ENCODE measurements around the gene PUM1.

Gene PUM1

DNA sequence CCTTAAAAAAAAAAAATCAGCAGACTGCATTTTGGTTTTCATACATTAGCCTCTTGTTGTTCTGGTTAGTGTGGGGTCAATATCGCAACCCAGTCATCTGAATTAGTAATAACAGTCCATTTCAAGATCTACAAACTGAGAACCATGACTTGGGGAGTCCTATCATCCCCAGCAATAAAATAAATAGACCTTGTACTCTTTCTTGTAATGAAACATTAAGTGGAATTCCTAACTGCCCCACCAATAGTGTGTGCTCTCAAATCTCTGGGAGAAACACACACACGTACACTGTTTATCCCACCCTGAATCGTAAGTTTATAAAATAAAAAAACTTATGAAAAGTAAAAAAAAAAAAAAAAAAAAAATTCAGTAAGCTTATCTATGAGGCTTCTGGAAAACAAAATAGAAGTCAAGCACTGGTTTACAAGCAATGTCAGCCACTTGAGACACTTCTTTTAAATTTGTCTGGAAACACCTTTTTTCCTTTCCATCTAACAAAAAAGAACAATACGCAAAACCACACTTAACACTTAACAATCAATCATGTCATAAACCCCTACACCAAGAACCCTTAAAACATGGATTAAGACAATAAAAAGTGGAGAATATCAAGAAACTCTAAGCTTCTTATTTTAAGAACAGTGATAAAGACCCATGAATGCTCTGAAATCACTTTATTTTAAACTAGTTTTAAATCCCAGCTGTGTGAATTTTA lies 53.1 kb downstream of the PUM1 start:
- H3F3A ChIP-seq (ENCODE audit: control insufficient read depth, insufficient read depth), result no peaks in the 10 kb centered on the region
- H3K79me2 ChIP-seq (ENCODE audit: control insufficient read depth, low read length), result peaks cover 100% of the 10 kb centered on the region
- H3K27ac ChIP-seq (ENCODE audit: low read depth, low read length), result no peak overlapping the region
- H3K9me3 ChIP-seq (ENCODE audit: control insufficient read depth, insufficient read depth, low read length), result no peaks in the 10 kb centered on the region
- H3K4me3 ChIP-seq (ENCODE audit: low read length), result no peak overlapping the region
- H3K4me1 ChIP-seq (ENCODE audit: control insufficient read depth, low read length), result peaks cover 80% of the 10 kb centered on the region
- H4K20me1 ChIP-seq (ENCODE audit: control insufficient read depth, insufficient read depth, low read depth, low read length), result peaks cover 34% of the 10 kb centered on the region
- no peaks in the 10 kb centered on the region for H3K9me2 ChIP-seq (replicated peaks; ENCODE audit: control insufficient read depth, low read length)
- no peaks in the 10 kb centered on the region for H3K27me3 ChIP-seq (ENCODE audit: control insufficient read depth, low read length)
- no peak for TF ChIP-seq EZH2phosphoT487 (IDR thresholded peaks at IDR 0.05; ENCODE audit: borderline replicate concordance, low read length)
- TF ChIP-seq, protein P1, sequence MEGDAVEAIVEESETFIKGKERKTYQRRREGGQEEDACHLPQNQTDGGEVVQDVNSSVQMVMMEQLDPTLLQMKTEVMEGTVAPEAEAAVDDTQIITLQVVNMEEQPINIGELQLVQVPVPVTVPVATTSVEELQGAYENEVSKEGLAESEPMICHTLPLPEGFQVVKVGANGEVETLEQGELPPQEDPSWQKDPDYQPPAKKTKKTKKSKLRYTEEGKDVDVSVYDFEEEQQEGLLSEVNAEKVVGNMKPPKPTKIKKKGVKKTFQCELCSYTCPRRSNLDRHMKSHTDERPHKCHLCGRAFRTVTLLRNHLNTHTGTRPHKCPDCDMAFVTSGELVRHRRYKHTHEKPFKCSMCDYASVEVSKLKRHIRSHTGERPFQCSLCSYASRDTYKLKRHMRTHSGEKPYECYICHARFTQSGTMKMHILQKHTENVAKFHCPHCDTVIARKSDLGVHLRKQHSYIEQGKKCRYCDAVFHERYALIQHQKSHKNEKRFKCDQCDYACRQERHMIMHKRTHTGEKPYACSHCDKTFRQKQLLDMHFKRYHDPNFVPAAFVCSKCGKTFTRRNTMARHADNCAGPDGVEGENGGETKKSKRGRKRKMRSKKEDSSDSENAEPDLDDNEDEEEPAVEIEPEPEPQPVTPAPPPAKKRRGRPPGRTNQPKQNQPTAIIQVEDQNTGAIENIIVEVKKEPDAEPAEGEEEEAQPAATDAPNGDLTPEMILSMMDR (IDR thresholded peaks at IDR 0.05; ENCODE audit: low read depth, low read length, poor library complexity, severe bottlenecking), result no peak
- peaks cover 53% of the 10 kb centered on the region for H3K36me3 ChIP-seq (ENCODE audit: control insufficient read depth, low read length)
- H3K4me2 ChIP-seq (ENCODE audit: low read length), result no peak overlapping the region

DNA sequence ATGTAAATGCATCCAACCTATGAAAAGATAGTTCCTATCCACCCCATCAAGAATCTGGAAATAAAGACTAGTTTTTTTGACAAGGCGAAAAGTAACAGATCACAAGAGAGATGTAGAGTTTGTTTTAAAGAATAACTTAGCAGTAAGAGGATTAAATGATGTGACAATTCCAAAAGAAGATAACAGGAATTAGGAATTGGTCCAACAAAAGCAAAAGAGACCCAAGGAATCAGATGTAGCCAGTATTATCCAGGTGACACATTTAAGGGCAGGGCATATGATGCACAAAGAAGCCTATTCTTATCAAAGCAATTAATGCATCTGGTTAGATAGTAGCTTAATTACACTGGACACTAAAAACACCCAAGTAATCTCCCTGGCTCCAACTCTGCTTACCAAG lies 53.8 kb downstream of the PUM1 start:
- TF ChIP-seq EZH2phosphoT487 (IDR thresholded peaks at IDR 0.05; ENCODE audit: borderline replicate concordance, low read length), result no peak
- TF ChIP-seq, protein P1 (IDR thresholded peaks at IDR 0.05; ENCODE audit: low read depth, low read length, poor library complexity, severe bottlenecking), result no peak
- Histone ChIP-seq H3K4me2 (ENCODE audit: low read length) (no peak overlapping the region), H3K9me3 (ENCODE audit: control insufficient read depth, insufficient read depth, low read length) (no peaks in the 10 kb centered on the region), H4K20me1 (ENCODE audit: control insufficient read depth, insufficient read depth, low read depth, low read length) (peaks cover 29% of the 10 kb centered on the region), H3K9me2 (replicated peaks; ENCODE audit: control insufficient read depth, low read length) (no peaks in the 10 kb centered on the region), H3F3A (ENCODE audit: control insufficient read depth, insufficient read depth) (no peaks in the 10 kb centered on the region), H3K27me3 (ENCODE audit: control insufficient read depth, low read length) (no peaks in the 10 kb centered on the region), H3K4me3 (ENCODE audit: low read length) (no peak overlapping the region), H3K36me3 (ENCODE audit: control insufficient read depth, low read length) (peaks cover 54% of the 10 kb centered on the region), H3K79me2 (ENCODE audit: control insufficient read depth, low read length) (peaks cover 100% of the 10 kb centered on the region), H3K4me1 (ENCODE audit: control insufficient read depth, low read length) (peaks cover 74% of the 10 kb centered on the region), H3K27ac (ENCODE audit: low read depth, low read length) (no peak overlapping the region)

DNA sequence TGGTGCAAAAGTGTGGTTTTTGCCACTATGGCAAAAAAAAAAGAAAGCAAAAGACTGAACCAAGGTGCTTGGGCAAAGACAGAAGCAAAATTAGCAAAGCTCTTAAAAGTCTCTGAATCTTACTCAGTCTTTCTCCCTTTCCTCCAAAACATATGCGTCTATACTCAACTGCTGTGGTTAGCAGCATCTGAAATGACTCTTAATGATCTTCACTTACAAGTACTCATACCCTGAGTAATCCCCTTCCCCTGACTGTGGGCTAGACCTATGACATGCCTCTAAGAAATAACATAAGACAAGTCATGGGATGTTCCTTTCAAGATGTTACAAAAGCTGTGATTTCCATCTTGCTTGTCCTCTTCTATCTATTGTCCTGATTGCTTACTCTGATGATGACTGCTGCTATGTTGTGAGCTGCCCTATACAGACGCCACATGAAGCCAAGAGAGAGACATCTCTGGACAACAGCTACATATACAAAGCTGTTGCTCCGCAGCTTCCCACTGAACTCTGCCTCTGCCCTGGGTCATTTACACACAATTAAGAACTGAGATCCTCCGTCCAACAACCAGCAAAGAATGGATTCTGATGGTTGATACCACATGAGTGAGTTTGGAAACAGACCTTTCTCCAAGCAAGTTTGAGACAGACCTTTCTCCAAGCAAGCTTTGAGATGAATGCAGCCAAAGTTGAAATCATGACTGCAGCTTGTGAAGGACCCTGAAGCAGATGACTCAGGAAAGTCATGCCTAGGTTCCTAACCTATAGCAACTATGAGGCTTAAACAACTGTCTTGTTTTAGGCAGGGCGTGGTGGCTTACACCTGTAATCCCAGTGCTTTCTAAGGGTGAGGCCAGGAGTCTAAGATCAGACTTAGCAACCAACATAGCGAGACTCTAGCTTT lies 55.2 kb downstream of the PUM1 start:
- no peaks in the 10 kb centered on the region for H3F3A ChIP-seq (ENCODE audit: control insufficient read depth, insufficient read depth)
- TF ChIP-seq, protein P1 (IDR thresholded peaks at IDR 0.05; ENCODE audit: low read depth, low read length, poor library complexity, severe bottlenecking), result no peak
- no peak for TF ChIP-seq EZH2phosphoT487 (IDR thresholded peaks at IDR 0.05; ENCODE audit: borderline replicate concordance, low read length)
- H3K4me2 ChIP-seq (ENCODE audit: low read length), result no peak overlapping the region; the same call in 1 of the 2 replicates

More for the DNA sequence above, 55.2 kb downstream of the PUM1 start:
- no peaks in the 10 kb centered on the region for H3K9me3 ChIP-seq (ENCODE audit: control insufficient read depth, insufficient read depth, low read length)
- peaks cover 61% of the 10 kb centered on the region for H3K36me3 ChIP-seq (ENCODE audit: control insufficient read depth, low read length)
- peaks cover 65% of the 10 kb centered on the region for H3K4me1 ChIP-seq (ENCODE audit: control insufficient read depth, low read length)
- peaks cover 26% of the 10 kb centered on the region for H4K20me1 ChIP-seq (ENCODE audit: control insufficient read depth, insufficient read depth, low read depth, low read length)
- H3K79me2 ChIP-seq (ENCODE audit: control insufficient read depth, low read length), result peaks cover 98% of the 10 kb centered on the region
- H3K4me3 ChIP-seq (ENCODE audit: low read length), result no peak overlapping the region
- no peak overlapping the region for H3K27ac ChIP-seq (ENCODE audit: low read depth, low read length)
- H3K27me3 ChIP-seq (ENCODE audit: control insufficient read depth, low read length), result no peaks in the 10 kb centered on the region
- no peaks in the 10 kb centered on the region for H3K9me2 ChIP-seq (replicated peaks; ENCODE audit: control insufficient read depth, low read length)
